Measurements from ENCODE around the gene TICAM2.

TICAM2 gene

DNA sequence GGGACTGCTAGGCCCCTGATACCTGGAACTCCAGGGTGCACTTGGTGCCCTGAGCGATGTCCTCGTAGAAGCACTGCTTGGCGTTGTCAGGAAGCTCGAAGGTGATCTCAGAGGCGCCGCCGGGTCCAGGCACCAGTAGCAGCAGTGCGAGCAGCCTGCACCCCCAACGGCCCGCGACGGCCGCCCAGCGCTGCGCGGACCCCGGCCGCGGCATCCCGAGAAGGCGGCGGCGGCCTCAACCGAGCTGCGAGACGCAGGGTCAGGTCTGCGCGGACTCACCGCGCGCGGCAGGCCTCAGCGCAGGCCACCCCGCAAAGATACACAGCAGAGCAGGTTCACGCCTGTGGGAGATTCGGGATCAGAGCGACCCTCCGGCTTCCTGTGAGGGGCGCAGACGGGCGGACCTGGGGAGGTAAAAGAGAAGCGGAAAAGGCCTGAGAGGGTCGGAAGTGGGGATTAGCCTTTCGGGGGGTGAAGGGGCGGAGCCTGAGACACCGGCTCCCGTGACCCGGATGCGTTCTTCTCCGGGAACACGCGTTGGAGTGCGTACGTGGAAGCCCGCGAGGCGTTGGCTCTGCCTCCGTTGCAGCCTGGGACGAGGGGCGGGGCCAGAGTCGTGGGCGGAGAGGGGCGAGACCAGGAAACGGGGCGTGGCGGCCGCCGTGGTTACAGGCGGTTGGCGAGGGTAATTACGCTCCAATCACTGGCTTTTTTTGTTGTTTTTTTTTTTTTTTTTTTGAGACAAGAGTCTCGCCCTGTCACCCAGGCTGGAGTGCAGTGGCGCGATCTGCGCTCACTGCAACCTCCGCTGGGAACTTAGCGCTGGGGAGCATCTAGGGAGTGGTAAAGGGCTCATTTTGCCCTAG, 23.5 kb upstream of the TICAM2 start, which contains the start of gene TMED7:
TSS of gene TMED7 (minus strand) at position 458 of the 866 bp plus-strand sequence. CDS start at position 214, 244 bp downstream.
- TF ChIP-seq, protein P1, sequence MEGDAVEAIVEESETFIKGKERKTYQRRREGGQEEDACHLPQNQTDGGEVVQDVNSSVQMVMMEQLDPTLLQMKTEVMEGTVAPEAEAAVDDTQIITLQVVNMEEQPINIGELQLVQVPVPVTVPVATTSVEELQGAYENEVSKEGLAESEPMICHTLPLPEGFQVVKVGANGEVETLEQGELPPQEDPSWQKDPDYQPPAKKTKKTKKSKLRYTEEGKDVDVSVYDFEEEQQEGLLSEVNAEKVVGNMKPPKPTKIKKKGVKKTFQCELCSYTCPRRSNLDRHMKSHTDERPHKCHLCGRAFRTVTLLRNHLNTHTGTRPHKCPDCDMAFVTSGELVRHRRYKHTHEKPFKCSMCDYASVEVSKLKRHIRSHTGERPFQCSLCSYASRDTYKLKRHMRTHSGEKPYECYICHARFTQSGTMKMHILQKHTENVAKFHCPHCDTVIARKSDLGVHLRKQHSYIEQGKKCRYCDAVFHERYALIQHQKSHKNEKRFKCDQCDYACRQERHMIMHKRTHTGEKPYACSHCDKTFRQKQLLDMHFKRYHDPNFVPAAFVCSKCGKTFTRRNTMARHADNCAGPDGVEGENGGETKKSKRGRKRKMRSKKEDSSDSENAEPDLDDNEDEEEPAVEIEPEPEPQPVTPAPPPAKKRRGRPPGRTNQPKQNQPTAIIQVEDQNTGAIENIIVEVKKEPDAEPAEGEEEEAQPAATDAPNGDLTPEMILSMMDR (conservative IDR thresholded peaks at IDR 0.05; ENCODE audit: low read depth, low read length) = no peak
- peak within 1 kb of the TSS; percentile 95 for H3K4me3 ChIP-seq (ENCODE audit: low read depth, low read length)
- DNase-seq (ENCODE audit: low read depth) = peak; percentile 99

DNA sequence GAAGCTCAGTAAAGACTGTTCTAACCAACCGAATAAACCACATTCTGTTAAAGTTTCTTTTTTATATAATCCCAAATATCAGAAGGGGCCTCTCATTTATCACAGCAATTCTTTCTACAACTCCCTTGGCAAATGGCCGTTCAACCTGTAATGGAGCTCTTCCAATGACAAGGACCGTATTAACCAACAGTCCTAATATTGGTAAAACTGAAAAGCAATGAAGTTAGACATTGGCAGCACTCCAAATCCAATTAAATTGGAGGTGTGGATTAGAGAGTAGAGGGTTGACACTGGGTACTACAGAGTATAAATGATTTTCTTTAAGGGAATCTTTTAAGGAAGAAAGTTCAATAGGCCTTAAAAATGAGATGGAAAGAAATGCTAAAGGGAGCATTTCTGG, 22.7 kb upstream of the TICAM2 start:
- TF ChIP-seq, protein P1 (conservative IDR thresholded peaks at IDR 0.05; ENCODE audit: low read depth, low read length) = no peak
- H3K4me3 ChIP-seq (ENCODE audit: low read depth, low read length) = peak overlapping the region; percentile 95
- DNase-seq (ENCODE audit: low read depth) = no peak

DNA sequence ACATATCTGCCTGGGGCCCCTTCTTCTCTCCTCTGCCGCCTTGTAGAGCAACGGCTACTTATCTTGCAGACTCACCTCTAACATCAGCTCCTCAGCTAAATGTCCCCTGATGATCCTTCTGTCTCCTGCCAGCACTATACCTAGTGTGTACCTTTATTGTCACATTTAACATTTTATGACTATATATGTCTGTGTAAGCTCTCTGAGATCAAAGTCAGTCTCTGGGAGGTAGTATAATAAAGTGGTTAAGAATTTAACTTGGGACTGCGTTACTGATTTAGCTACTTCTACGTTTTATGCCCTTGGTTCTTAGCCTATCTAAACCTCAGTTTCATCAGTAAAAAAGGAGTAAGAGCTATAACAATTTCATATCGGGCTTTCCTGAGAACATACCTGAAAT, 21.4 kb upstream of the TICAM2 start:
- TF ChIP-seq, protein P1 (conservative IDR thresholded peaks at IDR 0.05; ENCODE audit: low read depth, low read length) = no peak
- peak overlapping the region; percentile 95 for H3K4me3 ChIP-seq (ENCODE audit: low read depth, low read length)
- DNase-seq (ENCODE audit: low read depth) = no peak

DNA sequence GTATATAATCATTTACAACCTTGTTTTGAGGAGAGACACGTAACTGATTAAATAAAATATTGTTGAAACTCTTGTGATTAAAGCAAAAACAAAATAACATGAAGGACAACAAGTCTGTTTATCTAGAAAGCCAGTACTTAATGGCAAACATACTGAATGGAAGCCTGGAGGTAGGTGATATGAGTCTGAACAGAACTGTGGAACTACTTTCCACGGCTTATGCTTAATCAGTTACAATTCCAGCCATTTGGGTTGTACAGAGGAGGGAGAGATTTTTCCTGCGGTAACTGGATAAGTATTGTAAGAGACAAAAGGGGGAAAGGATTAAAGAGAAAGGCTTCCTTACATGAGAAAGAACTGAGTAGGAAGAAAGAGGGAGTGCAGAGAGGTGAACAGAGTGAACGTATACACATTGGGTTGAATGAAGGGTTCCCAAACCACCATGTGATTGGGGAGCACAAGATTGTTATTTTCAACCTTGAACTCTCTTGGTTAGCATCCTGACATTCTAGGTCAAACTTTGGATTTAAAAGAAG, 19.2 kb upstream of the TICAM2 start:
- TF ChIP-seq, protein P1 (conservative IDR thresholded peaks at IDR 0.05; ENCODE audit: low read depth, low read length) = no peak
- no peak overlapping the region for H3K4me3 ChIP-seq (ENCODE audit: low read depth, low read length)
- no peak for DNase-seq (ENCODE audit: low read depth)

DNA sequence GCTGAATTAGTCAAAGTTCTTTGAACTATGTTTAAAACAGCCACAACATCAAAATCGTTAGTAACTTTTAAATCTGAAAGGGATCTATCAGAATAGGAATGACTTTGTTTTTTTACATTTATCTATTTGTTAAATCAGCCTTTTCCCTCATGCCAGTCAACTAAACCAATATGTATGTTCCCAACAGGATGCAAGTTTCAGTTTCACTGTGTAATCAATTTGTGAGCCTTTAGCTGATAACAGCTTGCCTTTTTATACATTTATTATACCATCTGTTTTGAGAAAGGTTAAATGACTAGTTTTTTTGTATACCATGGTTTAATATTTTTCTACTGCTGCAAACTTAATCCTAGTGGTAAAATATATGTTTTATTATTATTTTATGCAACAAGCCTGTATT, 14.6 kb upstream of the TICAM2 start:
- DNase-seq (ENCODE audit: low read depth) = no peak
- TF ChIP-seq, protein P1 (conservative IDR thresholded peaks at IDR 0.05; ENCODE audit: low read depth, low read length) = no peak
- H3K4me3 ChIP-seq (ENCODE audit: low read depth, low read length) = no peak overlapping the region

DNA sequence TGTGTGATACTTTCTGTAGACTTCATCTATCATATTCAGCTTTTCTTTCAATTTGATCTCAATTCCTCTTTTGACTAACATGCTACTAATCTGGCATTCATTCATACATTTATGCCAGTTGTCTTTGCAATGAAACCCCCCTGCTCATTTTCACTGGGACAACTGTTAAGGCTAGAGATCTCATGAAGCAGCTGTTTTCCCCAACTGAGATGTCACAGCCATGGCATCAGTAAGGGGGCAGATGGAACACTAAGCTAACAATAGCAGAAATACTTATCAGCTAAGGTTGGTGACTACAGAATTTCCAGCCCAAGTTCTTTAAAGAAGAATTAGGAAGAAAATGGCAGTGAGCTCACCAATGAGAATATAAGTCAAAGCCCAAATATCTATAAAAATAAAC, 14.2 kb upstream of the TICAM2 start:
- TF ChIP-seq, protein P1 (conservative IDR thresholded peaks at IDR 0.05; ENCODE audit: low read depth, low read length) = no peak
- no peak for DNase-seq (ENCODE audit: low read depth)
- no peak overlapping the region for H3K4me3 ChIP-seq (ENCODE audit: low read depth, low read length)
